Fibroblast of mammary gland (primary cell): ENCODE results near the gene ZSWIM3.
A peak's percentile ranks its signal among the peaks of the same experiment; 100 is the strongest.

Source experiments
- DNase-seq: peaks from one replicate; pipeline ENCODE4 v3.0.0-alpha.2; 2010; ENCODE audit warnings: low read depth
- H3K4me3 ChIP-seq: 2 replicates; pipeline ENCODE4 v1.5.1; 2011; ENCODE audit warnings: low read depth, mild to moderate bottlenecking, low read length, moderate library complexity; ENCODE audit not compliant: control insufficient read depth
- CTCF ChIP-seq: conservative IDR thresholded peaks from 2 replicates; pipeline ENCODE4 v1.5.1; 2011; ENCODE audit warnings: low read depth, low read length, inconsistent platforms; ENCODE audit not compliant: control insufficient read depth, insufficient read depth

The ZSWIM3 gene

GRCh38 chr20:45857114-45857881 lies at the start of gene ZSWIM3, which contains the start of gene ACOT8:
Gene ZSWIM3, plus strand, starts transcription at chr20:45857614. Its CDS starts 212 bp downstream, at chr20:45857826.
Gene ACOT8, minus strand, starts transcription at chr20:45857392. Its CDS starts 77 bp downstream, at chr20:45857315.
- H3K4me3 ChIP-seq, result peak within 1 kb of the TSS; percentile 87
- DNase-seq, result peak; percentile 100
- no peak for TF ChIP-seq CTCF

GRCh38 chr20:45810191-45810970 lies 47.0 kb upstream of the ZSWIM3 start:
- no peak for TF ChIP-seq CTCF
- DNase-seq, result no peak

GRCh38 chr20:45812157-45813005 lies 45.0 kb upstream of the ZSWIM3 start, which contains the start of gene UBE2C:
Gene UBE2C, plus strand, starts transcription at chr20:45812644. Its CDS starts 52 bp downstream, at chr20:45812696.
- H3K4me3 ChIP-seq, result peak within 1 kb of the TSS; percentile 89
- DNase-seq, result peak; percentile 100
- no peak for TF ChIP-seq CTCF

More at GRCh38 chr20:45810191-45810970, 47.0 kb upstream of the ZSWIM3 start:
- H3K4me3 ChIP-seq, result no peak overlapping the region

GRCh38 chr20:45813006-45813340 lies 44.4 kb upstream of the ZSWIM3 start:
- no peak for TF ChIP-seq CTCF
- H3K4me3 ChIP-seq, result peak overlapping the region; percentile 89
- DNase-seq, result no peak

GRCh38 chr20:45813489-45813888 lies 43.9 kb upstream of the ZSWIM3 start:
- TF ChIP-seq CTCF, result no peak
- DNase-seq, result no peak
- peak overlapping the region; percentile 89 for H3K4me3 ChIP-seq

- DNase-seq, result no peak
- TF ChIP-seq CTCF, result no peak
- H3K4me3 ChIP-seq, result peak overlapping the region; percentile 37
These were observed 43.1 kb upstream of the ZSWIM3 start for GRCh38 chr20:45814314-45814713.
